HEK293T (cell line): ENCODE data around the gene ZNF391.

ENCODE experiments used
- CTCF ChIA-PET: fragments of 350-600 bp; formaldehyde crosslinking; extraction: SDS; loops from one replicate; lab custom pipeline; 2021; ENCODE audit warnings: antibody characterized with exemption, inconsistent platforms; lab: Yijun Ruan, JAX
- POLR2A ChIA-PET: fragments of 350-600 bp; formaldehyde crosslinking; extraction: SDS; loops from one replicate; lab custom pipeline; 2020; ENCODE audit warnings: antibody characterized with exemption, inconsistent platforms; lab: Yijun Ruan, JAX
- DNase-seq: peaks from one replicate; pipeline ENCODE4 v3.0.0; 2012; ENCODE audit warnings: mixed read lengths; ENCODE audit errors: extremely low spot score
- ARNT ChIP-seq: fragments of 450-650 bp; IDR thresholded peaks from 2 replicates; pipeline ENCODE4 v1.6.1; 2017; ENCODE audit warnings: mild to moderate bottlenecking
- BHLHE40 ChIP-seq: fragments of 450-650 bp; IDR thresholded peaks from 2 replicates; pipeline ENCODE4 v1.6.1; 2016; ENCODE audit warnings: mild to moderate bottlenecking, moderate library complexity, borderline replicate concordance
- CTBP1 ChIP-seq: fragments of 450-650 bp; IDR thresholded peaks from 2 replicates; pipeline ENCODE4 v1.6.1; 2016; ENCODE audit warnings: borderline replicate concordance
- ELF4 ChIP-seq: fragments of 450-650 bp; IDR thresholded peaks from 2 replicates; pipeline ENCODE4 v1.6.1; 2017; ENCODE audit warnings: antibody characterized with exemption
- FOXA1 ChIP-seq: fragments of 450-650 bp; IDR thresholded peaks from 2 replicates; pipeline ENCODE4 v1.6.1; 2016; ENCODE audit warnings: mild to moderate bottlenecking
- FOXK2 ChIP-seq: fragments of 450-650 bp; IDR thresholded peaks from 2 replicates; pipeline ENCODE4 v1.6.1; 2016; ENCODE audit warnings: mild to moderate bottlenecking
- FOXM1 ChIP-seq: fragments of 450-650 bp; IDR thresholded peaks from 2 replicates; pipeline ENCODE4 v1.6.1; 2017; ENCODE audit warnings: mild to moderate bottlenecking, borderline replicate concordance
- HDGF ChIP-seq: fragments of 450-650 bp; IDR thresholded peaks from 2 replicates; pipeline ENCODE4 v1.6.1; 2017; ENCODE audit warnings: antibody characterized with exemption, borderline replicate concordance
- L3MBTL2 ChIP-seq: fragments of 450-650 bp; conservative IDR thresholded peaks from 2 replicates; pipeline ENCODE4 v1.6.1; 2016; ENCODE audit warnings: mild to moderate bottlenecking
- LEF1 ChIP-seq: fragments of 450-650 bp; IDR thresholded peaks from 2 replicates; pipeline ENCODE4 v1.6.1; 2017; ENCODE audit warnings: mild to moderate bottlenecking, borderline replicate concordance
- NFRKB ChIP-seq: fragments of 450-650 bp; IDR thresholded peaks from 2 replicates; pipeline ENCODE4 v1.6.1; 2016; ENCODE audit warnings: mild to moderate bottlenecking, moderate library complexity
- SP1 ChIP-seq: fragments of 450-650 bp; IDR thresholded peaks from 2 replicates; pipeline ENCODE4 v1.6.1; 2017
- SUZ12 ChIP-seq: fragments of 450-650 bp; IDR thresholded peaks from 2 replicates; pipeline ENCODE4 v1.6.1; 2016; ENCODE audit warnings: mild to moderate bottlenecking
- TARDBP ChIP-seq: fragments of 450-650 bp; IDR thresholded peaks from 2 replicates; pipeline ENCODE4 v1.6.1; 2016
- ZNF384 ChIP-seq: fragments of 450-650 bp; IDR thresholded peaks from 2 replicates; pipeline ENCODE4 v1.6.1; 2016
- TF ChIP-seq, protein P1 (sequence below): fragments of 450-650 bp; IDR thresholded peaks from 2 replicates; pipeline ENCODE4 v1.6.1; 2016

ZNF391 gene

DNA sequence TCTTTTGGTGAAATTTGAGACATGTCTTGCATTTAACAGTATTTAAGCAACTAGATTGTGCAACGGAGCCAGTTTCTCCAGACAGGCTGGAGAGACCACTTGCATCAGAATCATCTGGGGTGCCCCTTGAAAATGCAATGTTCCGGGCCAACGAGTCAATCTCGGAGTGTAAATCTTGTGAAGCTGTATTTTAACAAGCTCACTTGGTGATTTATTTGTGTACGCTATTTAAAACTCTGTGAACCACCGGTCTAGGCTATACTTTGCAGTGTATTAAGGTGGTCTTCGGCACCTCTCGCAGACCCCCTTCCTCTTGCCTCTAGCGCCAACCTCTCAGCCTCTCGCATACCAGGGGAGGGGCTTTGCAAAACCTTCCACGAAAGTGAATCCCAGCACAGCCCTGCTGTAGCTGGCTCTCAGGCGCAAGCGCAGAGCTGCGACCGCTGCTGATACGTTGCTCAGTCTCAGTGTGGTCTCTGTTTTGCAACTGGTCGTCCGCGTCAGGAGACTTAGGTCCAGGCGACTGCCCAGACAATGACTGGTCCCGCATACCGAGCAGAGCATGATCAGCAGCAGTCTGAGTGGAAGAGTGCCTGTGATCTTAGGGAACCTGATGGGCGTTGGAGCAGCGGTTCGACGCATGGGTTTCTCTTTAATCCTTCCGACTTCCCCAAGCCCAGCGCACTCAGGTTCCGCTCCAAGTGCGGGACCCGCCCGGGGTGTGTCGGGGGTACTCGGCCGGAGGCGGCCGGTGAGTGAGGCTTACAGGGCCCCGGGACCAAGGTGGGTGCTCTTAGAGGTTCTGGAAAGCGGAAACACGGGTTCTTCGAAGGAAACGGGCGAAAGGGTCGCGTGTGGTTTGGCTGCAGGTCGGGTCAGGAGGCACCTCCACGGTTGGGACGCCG lies at the start of gene ZNF391:
ZNF391 (plus strand) TSS at position 467 of the 905 bp plus-strand sequence. CDS start 11,612 bp downstream, outside the sequence.
- CTCF ChIA-PET, result interaction anchor here (0.6 kb wide), 1 partner anchor 1496 kb away, joined by 3 read pairs; no protein-coding TSS in a partner anchor

DNA sequence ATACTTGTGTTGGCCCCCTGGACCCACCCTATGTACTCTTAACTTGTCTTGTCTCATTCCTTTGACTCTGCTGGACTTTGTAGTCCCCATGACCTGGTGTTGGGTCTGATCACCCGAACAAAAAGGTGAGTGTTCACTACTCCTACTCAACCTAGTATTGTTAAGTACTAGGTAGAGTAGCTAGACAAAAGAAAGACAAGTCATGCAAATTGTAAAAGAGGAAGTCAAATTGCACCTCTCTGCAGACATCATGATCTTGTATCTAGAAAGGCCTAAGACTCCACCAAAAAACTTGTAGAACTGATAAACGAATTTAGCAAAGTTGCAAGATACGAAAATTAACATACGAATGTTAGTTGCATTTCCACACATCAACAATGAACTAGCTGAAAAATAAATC lies 35.7 kb upstream of the ZNF391 start:
- ChIA-PET POLR2A (no interaction called here), CTCF (no interaction called here)
- TF ChIP-seq SP1 (no peak), CTBP1 (no peak), NFRKB (no peak), L3MBTL2 (no peak), ELF4 (no peak)
- TF ChIP-seq, protein P1, sequence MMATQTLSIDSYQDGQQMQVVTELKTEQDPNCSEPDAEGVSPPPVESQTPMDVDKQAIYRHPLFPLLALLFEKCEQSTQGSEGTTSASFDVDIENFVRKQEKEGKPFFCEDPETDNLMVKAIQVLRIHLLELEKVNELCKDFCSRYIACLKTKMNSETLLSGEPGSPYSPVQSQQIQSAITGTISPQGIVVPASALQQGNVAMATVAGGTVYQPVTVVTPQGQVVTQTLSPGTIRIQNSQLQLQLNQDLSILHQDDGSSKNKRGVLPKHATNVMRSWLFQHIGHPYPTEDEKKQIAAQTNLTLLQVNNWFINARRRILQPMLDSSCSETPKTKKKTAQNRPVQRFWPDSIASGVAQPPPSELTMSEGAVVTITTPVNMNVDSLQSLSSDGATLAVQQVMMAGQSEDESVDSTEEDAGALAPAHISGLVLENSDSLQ, result no peak
- no peak for DNase-seq

More for the DNA sequence above, at the start of gene ZNF391:
- POLR2A ChIA-PET, result interaction anchor here (0.7 to 1.4 kb wide), 10 partner anchors 10 to 256 kb away, joined by 3 to 9 read pairs (median 4); partner anchors contain the start of gene ZNF184
- TF ChIP-seq FOXA1 (no peak), ELF4 (peak; percentile 53; the same call in 1 of the 2 replicates), FOXK2 (no peak), SUZ12 (no peak), ZNF384 (no peak), HDGF (no peak), CTBP1 (peak; percentile 59; the same call in 1 of the 2 replicates), BHLHE40 (no peak), L3MBTL2 (peak; percentile 96), FOXM1 (peak; percentile 90), SP1 (no peak), NFRKB (no peak), LEF1 (no peak; the same call in 1 of the 2 replicates), TARDBP (0 out of 2 replicates have a peak, but pooled peaks have one; percentile 22), ARNT (no peak)
- TF ChIP-seq, protein P1, result peak; percentile 46; the same call in 1 of the 2 replicates
- peak; percentile 80 for DNase-seq

DNA sequence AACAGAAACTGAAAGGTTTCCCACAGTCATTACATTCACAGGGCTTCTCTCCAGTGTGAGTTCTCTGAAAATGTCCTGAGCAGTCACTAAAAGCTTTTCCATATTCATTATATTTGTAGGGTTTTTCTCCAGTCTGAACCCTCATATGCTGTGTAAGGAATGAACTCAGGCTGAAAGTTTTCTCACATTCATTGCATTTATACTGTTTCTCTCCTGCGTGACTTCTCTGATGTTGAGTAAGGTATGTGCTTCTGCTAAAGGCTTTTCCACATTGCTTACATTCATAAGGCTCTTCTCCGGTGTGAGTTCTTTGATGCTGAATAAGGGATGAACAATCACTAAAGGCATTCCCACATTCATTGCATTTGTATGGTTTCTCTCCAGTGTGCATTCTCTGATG lies 29.8 kb upstream of the ZNF391 start:
- CTCF ChIA-PET, result no interaction called here
- no peak for DNase-seq
- POLR2A ChIA-PET, result no interaction called here
- TF ChIP-seq NFRKB (no peak), ELF4 (no peak), SP1 (no peak), TARDBP (no peak), BHLHE40 (no peak), FOXA1 (no peak), ARNT (no peak), ZNF384 (no peak), HDGF (no peak), CTBP1 (no peak), L3MBTL2 (no peak), LEF1 (no peak), FOXK2 (no peak), SUZ12 (no peak), FOXM1 (no peak)
- TF ChIP-seq, protein P1, result no peak

DNA sequence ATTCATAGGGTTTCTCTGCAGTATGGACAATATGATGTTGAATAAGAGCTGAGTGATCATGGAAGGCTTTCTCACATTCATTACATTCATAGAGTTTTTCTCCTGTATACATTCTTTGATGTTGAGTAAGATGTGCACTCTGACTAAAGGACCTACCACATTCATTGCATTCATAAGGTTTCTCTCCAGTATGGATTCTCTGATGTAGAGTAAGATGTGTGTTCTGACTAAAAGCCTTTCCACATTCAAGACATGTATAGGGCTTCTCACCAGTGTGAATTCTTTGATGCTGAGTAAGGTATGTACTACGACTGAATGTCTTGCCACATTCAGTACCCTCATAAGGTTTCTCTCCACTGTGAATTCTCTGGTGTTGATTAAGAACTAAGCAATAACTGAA lies 29.3 kb upstream of the ZNF391 start:
- POLR2A ChIA-PET, result no interaction called here
- CTCF ChIA-PET, result no interaction called here
- DNase-seq, result no peak
- no peak for TF ChIP-seq BHLHE40
- no peak for TF ChIP-seq ELF4
- no peak for TF ChIP-seq NFRKB
- TF ChIP-seq ARNT, result no peak
- TF ChIP-seq FOXK2, result no peak
- no peak for TF ChIP-seq SP1
- TF ChIP-seq HDGF, result no peak

DNA sequence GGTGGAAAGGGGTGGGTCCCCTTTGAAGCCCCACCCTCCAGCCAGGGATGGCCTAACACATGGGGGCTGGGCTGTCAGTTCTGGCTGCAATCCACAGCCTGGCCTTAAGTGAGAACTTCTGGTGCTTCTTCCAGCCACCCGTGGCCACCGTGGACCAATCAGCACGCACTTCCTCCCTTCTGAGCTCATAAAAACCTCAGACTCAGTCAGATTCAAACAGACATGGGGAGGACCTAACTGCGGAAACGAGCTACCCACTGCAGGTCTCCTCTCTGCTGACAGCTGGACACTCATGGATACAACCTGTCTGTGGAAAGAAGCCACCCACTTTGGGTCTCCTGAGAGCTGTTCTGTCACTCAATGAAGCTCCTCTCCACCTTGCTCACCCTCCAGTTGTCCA lies 20.4 kb upstream of the ZNF391 start:
- TF ChIP-seq CTBP1, result no peak
- no peak for TF ChIP-seq ELF4
- TF ChIP-seq, protein P1, result no peak
- no peak for TF ChIP-seq ZNF384
- TF ChIP-seq TARDBP, result no peak
- no peak for TF ChIP-seq SP1
- TF ChIP-seq FOXK2, result no peak
- CTCF ChIA-PET, result no interaction called here
- POLR2A ChIA-PET, result no interaction called here
- DNase-seq, result no peak
